Activated CD8-positive, alpha-beta memory T cell treated with anti-CD3 and anti-CD28 coated beads for 36 hours (primary cell): Measurements from ENCODE around the gene UGT2B7. TPM values are rescaled to one million over a fixed set of nuclear protein-coding genes. Genes with fewer than 3 reads are reported as not detected.

Experiments
- CTCF ChIA-PET: fragments of 350-600 bp; sonication (Branson Sonifier 250); formaldehyde crosslinking; loops from one replicate; lab custom pipeline; 2021; ENCODE audit warnings: antibody characterized with exemption; lab: Charles Lee
- POLR2A ChIA-PET: fragments of 350-600 bp; sonication (Branson Sonifier 250); formaldehyde crosslinking; loops from one replicate; lab custom pipeline; 2021; ENCODE audit warnings: antibody characterized with exemption; lab: Charles Lee
- total RNA-seq, 2 experiments: library from RNA; stranded (reverse); gene quantifications; one replicate each; pipeline ENCODE4 v1.2.3, GENCODE V29; 2021

UGT2B7 gene
- total RNA-seq, 2 experiments from 2014 or later: not detected

DNA sequence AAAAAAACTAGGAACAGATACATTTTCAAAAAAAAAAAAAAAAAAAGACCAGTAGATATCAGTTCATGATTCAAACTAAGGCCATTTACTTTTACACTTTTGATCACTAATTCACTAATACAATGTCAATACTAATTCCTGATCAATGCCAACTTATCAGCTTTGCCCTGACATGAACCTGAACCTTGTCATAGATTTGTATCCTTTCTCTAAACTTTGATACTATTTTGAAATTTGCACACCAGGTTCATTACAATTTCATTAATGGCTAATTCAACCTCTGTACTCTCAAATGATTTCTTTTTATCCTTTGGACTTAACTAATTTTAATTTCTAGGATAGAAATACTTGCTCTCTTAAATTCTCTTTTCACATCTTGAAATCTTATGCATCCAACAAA is 37.7 kb downstream of the UGT2B7 start:
- ChIA-PET POLR2A (no interaction called here), CTCF (no interaction called here)

DNA sequence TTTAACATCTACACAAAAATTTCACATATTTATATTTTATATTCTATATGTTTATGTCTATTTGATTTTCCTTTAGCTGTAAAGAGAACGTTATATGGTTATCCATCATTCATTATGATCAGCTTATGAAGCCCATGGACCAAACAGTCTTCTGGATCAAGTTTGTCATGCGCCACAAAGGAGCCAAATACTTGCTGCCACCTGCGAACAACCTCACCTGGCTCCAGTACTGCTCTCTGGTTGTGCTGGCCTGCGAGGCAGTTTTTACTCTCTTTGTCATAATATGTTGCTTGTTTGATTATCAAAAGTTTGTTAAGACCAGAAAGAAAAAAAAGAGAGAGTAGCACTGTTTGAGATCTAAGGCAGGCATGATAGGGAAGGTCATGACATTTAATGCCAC is 38.2 kb downstream of the UGT2B7 start:
- POLR2A ChIA-PET: no interaction called here
- CTCF ChIA-PET: no interaction called here

DNA sequence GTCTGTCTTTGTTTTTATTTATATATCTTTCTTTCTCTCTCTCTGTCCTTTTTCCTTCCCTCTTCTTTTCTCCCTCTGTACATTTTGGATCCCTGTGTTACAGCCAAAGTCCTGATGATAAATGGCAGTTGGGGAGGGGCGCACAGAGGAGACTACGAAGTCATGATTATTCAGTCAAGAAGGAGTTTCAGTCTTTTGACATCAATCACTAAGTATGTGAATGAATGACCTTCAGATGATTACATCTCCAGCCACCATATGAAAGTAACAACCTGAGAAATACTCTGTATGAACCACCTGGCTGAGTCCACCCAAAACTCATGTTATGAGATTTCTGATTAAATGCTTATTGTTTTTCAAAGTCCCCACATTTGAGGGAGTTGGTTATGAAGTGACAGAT is 45.0 kb downstream of the UGT2B7 start:
- ChIA-PET CTCF (no interaction called here), POLR2A (no interaction called here)

DNA sequence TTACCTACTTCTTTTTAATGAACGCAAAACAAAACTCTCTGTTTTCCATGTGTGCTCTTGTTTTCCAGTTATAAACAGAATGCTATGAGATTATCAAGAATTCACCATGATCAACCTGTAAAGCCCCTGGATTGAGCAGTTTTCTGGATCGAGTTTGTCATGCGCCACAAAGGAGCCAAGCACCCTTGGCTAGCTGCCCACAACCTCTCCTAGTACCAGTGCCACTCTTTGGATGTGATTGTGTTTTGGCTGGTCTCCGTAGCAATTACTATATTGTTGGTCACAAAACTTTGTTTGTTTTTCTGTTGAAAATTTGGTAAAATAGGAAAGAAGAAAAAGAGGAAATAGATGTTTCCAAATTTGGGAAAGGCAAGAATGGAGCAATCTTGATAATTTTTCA is 51.1 kb downstream of the UGT2B7 start:
- POLR2A ChIA-PET: no interaction called here
- CTCF ChIA-PET: no interaction called here

DNA sequence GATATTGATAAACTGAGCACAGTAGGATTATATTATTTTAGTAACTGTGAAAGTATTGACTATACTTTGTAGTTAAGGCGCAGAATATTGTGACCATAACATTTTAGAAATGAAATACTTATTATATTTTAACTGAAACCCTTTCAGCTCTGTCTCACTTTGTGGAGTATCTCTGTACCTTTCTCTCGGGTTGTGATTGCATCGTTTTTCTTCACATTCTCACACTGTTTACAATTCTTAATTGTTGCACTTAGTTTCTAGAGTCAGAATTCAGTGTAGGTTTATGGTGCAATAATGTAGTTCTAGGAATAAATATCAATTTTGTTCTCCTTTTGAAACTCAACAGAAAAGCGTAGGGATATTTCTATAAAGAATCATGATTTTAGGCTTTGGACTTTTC is 57.7 kb downstream of the UGT2B7 start:
- CTCF ChIA-PET: no interaction called here
- POLR2A ChIA-PET: no interaction called here

DNA sequence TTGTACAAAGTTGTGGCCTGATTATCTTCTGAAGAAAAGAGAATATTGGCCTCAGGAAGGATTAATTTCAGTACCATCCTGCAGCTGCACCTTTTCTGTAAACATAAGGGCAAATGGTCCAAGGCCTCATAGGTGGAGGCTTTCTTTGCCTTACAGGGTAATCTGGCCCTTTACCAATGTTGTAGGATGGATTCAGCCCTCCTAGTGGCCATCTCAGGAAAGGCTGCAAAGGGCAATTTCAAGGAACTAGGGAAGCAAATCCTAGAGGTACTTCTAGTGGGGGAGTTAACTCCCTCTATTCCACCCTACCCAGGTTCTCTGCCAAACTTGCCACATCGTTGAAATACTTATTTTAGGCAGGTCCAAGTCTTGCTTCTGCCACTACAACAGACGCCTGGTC is 60.6 kb downstream of the UGT2B7 start:
- POLR2A ChIA-PET: no interaction called here
- CTCF ChIA-PET: no interaction called here

Other genes starting within 250 kb of the UGT2B7 start
- gene UGT2A3, start 144.7 kb upstream of the UGT2B7 start, total RNA-seq: not detected
- not detected for gene UGT2B11, start 118.3 kb downstream of the UGT2B7 start, total RNA-seq
- not detected for gene UGT2B28, start 184.0 kb downstream of the UGT2B7 start, total RNA-seq